OCI-LY3 (cell line): Measurements from ENCODE around the gene HMG20A.

Experiments used
- H2AFZ ChIP-seq: fragments of 200-600, 300-600 bp; shearing (Covaris generic); 2 replicates; pipeline ENCODE4 v1.6.0; 2014; ENCODE audit warnings: antibody characterized with exemption, low read depth, low read length
- H3K27ac ChIP-seq: fragments of 200-600, 300-600 bp; sonication (generic); 2 replicates; pipeline ENCODE4 v1.5.1; 2014; ENCODE audit warnings: mild to moderate bottlenecking, low read length, moderate library complexity, mixed read lengths
- H3K27me3 ChIP-seq: fragments of 200-600, 300-600 bp; sonication (generic); 2 replicates; pipeline ENCODE4 v1.6.1; 2014; ENCODE audit warnings: low read depth, low read length, mixed read lengths
- H3K36me3 ChIP-seq: fragments of 200-600, 300-600 bp; sonication (generic); replicated peaks from 2 replicates; pipeline ENCODE3; 2014; ENCODE audit warnings: low read depth, low read length, mixed read lengths
- H3K4me1 ChIP-seq: fragments of 300-600, 200-600 bp; sonication (generic); 2 replicates; pipeline ENCODE4 v1.6.1; 2014; ENCODE audit warnings: low read length, mixed read lengths
- H3K4me2 ChIP-seq: fragments of 200-600, 300-600 bp; sonication (generic); 2 replicates; pipeline ENCODE4 v1.6.1; 2014; ENCODE audit warnings: low read length, mixed read lengths
- H3K4me3 ChIP-seq: fragments of 300-600, 200-600 bp; sonication (generic); 2 replicates; pipeline ENCODE4 v1.5.1; 2014; ENCODE audit warnings: antibody characterized with exemption, mild to moderate bottlenecking, low read length, moderate library complexity
- H3K79me2 ChIP-seq: fragments of 300-600, 200-600 bp; shearing (Covaris generic); 2 replicates; pipeline ENCODE4 v1.6.1; 2014; ENCODE audit warnings: mild to moderate bottlenecking, low read length, mixed read lengths
- H3K9ac ChIP-seq: fragments of 300-600, 200-600 bp; shearing (Covaris generic); 2 replicates; pipeline ENCODE4 v1.6.0; 2014; ENCODE audit warnings: mild to moderate bottlenecking, low read length, moderate library complexity
- H3K9me3 ChIP-seq: fragments of 200-600, 300-600 bp; shearing (Covaris generic); 2 replicates; pipeline ENCODE4 v1.6.1; 2014; ENCODE audit warnings: low read length, mixed read lengths; ENCODE audit not compliant: insufficient read depth
- H4K20me1 ChIP-seq: fragments of 200-600, 300-600 bp; sonication (generic); 2 replicates; pipeline ENCODE4 v1.6.1; 2016; ENCODE audit warnings: low read length, mixed read lengths; ENCODE audit not compliant: insufficient read depth
- CTCF ChIP-seq: fragments of 200-600, 300-600 bp; sonication (generic); IDR thresholded peaks from 2 replicates; pipeline ENCODE4 v1.5.1; 2014; ENCODE audit warnings: antibody characterized with exemption, low read length, low read depth
- EZH2phosphoT487 ChIP-seq: fragments of 200-600 bp; shearing (Covaris generic); IDR thresholded peaks from 2 replicates; pipeline ENCODE4 v1.6.1; 2018; ENCODE audit warnings: antibody characterized with exemption, mixed run types, low read depth

HMG20A gene

GRCh38 chr15:77497942-77498361 lies 77.3 kb downstream of the HMG20A start:
- no peak overlapping the region for H3K4me2 ChIP-seq
- H3K4me3 ChIP-seq = no peak overlapping the region
- H3K79me2 ChIP-seq = no peaks in the 10 kb centered on the region
- TF ChIP-seq CTCF (no peak), EZH2phosphoT487 (no peak)
- no peak overlapping the region for H3K9ac ChIP-seq
- H3K36me3 ChIP-seq = no peaks in the 10 kb centered on the region
- H3K9me3 ChIP-seq = no peaks in the 10 kb centered on the region
- no peak overlapping the region for H2AFZ ChIP-seq
- no peaks in the 10 kb centered on the region for H3K27me3 ChIP-seq
- H3K27ac ChIP-seq = no peak overlapping the region
- H3K4me1 ChIP-seq = peaks cover 34% of the 10 kb centered on the region
- H4K20me1 ChIP-seq = no peaks in the 10 kb centered on the region

- H3K4me2 ChIP-seq = no peak overlapping the region
- TF ChIP-seq CTCF = no peak
- TF ChIP-seq EZH2phosphoT487 = no peak
- no peaks in the 10 kb centered on the region for H4K20me1 ChIP-seq
- H3K79me2 ChIP-seq = no peaks in the 10 kb centered on the region
- H3K9ac ChIP-seq = no peak overlapping the region
- H2AFZ ChIP-seq = no peak overlapping the region
- peaks cover 37% of the 10 kb centered on the region for H3K4me1 ChIP-seq
- no peak overlapping the region for H3K27ac ChIP-seq
- H3K9me3 ChIP-seq = no peaks in the 10 kb centered on the region
- no peaks in the 10 kb centered on the region for H3K36me3 ChIP-seq
- no peaks in the 10 kb centered on the region for H3K27me3 ChIP-seq
- no peak overlapping the region for H3K4me3 ChIP-seq
Measured at GRCh38 chr15:77499087-77499760, 78.5 kb downstream of the HMG20A start.

- H3K27ac ChIP-seq = no peak overlapping the region
- H3K27me3 ChIP-seq = no peaks in the 10 kb centered on the region
- no peaks in the 10 kb centered on the region for H3K79me2 ChIP-seq
- TF ChIP-seq CTCF (no peak), EZH2phosphoT487 (no peak)
- H3K4me2 ChIP-seq = no peak overlapping the region
- H2AFZ ChIP-seq = no peak overlapping the region
- no peak overlapping the region for H3K4me3 ChIP-seq
- no peaks in the 10 kb centered on the region for H4K20me1 ChIP-seq
- peaks cover 54% of the 10 kb centered on the region for H3K4me1 ChIP-seq
- no peaks in the 10 kb centered on the region for H3K36me3 ChIP-seq
- H3K9me3 ChIP-seq = no peaks in the 10 kb centered on the region
- no peak overlapping the region for H3K9ac ChIP-seq
Measured at GRCh38 chr15:77500989-77501388, 80.3 kb downstream of the HMG20A start.

GRCh38 chr15:77502379-77503095 lies 81.8 kb downstream of the HMG20A start:
- TF ChIP-seq EZH2phosphoT487 (no peak), CTCF (no peak)
- H2AFZ ChIP-seq = no peak overlapping the region
- no peak overlapping the region for H3K4me2 ChIP-seq
- H3K4me3 ChIP-seq = no peak overlapping the region
- H3K27ac ChIP-seq = no peak overlapping the region
- no peak overlapping the region for H3K9ac ChIP-seq
- no peaks in the 10 kb centered on the region for H3K9me3 ChIP-seq
- no peaks in the 10 kb centered on the region for H4K20me1 ChIP-seq
- H3K79me2 ChIP-seq = no peaks in the 10 kb centered on the region
- no peaks in the 10 kb centered on the region for H3K36me3 ChIP-seq
- H3K27me3 ChIP-seq = no peaks in the 10 kb centered on the region
- peaks cover 56% of the 10 kb centered on the region for H3K4me1 ChIP-seq
